D721Med (cell line): ENCODE measurements around the gene GLRX5.

Experiments used
- DNase-seq: peaks from one replicate; pipeline ENCODE4 v3.0.0; 2011; ENCODE audit warnings: low spot score; ENCODE audit not compliant: insufficient read length
- FAIRE-seq: peaks from 2 replicates; lab custom pipeline; 2011; peaks lifted over from hg19 to GRCh38; lab: Jason Lieb, UNC
- CTCF ChIP-seq: IDR thresholded peaks from 2 replicates; pipeline ENCODE4 v1.5.1; 2012; ENCODE audit warnings: mild to moderate bottlenecking, control low read depth; ENCODE audit not compliant: insufficient read depth; ENCODE audit errors: missing control alignments

The GLRX5 gene

GRCh38 chr14:95537298-95538089, 2.6 kb downstream of the GLRX5 start:
- FAIRE-seq (peak; percentile 60), DNase-seq (no peak)
- TF ChIP-seq CTCF, result no peak

GRCh38 chr14:95538801-95539509, 4.1 kb downstream of the GLRX5 start:
- no peak for DNase-seq
- TF ChIP-seq CTCF, result no peak
- no peak for FAIRE-seq

GRCh38 chr14:95540236-95540855, 5.5 kb downstream of the GLRX5 start:
- TF ChIP-seq CTCF, result no peak
- no peak for FAIRE-seq
- DNase-seq, result no peak

- FAIRE-seq (no peak), DNase-seq (no peak)
- no peak for TF ChIP-seq CTCF
Observed at GRCh38 chr14:95541346-95541745, 6.5 kb downstream of the GLRX5 start.

GRCh38 chr14:95541932-95542930, 7.4 kb downstream of the GLRX5 start:
- FAIRE-seq, result no peak
- no peak for TF ChIP-seq CTCF
- no peak for DNase-seq

GRCh38 chr14:95543021-95543420, 8.2 kb downstream of the GLRX5 start:
- no peak for TF ChIP-seq CTCF
- DNase-seq, result no peak
- FAIRE-seq, result no peak
